Trophoblast cell (in vitro differentiated cells and primary cell): ENCODE measurements around the gene CLEC20A.

ENCODE experiments used
- DNase-seq, 2 donors: peaks; one replicate each; pipeline ENCODE4 v3.0.0-alpha.2; 2016
- H2AFZ ChIP-seq: 2 replicates; pipeline ENCODE4 v1.6.1; 2013; ENCODE audit warnings: low read length, moderate library complexity, mild to moderate bottlenecking; ENCODE audit not compliant: insufficient read depth, poor library complexity
- H2AK5ac ChIP-seq: 2 replicates; pipeline ENCODE4 v1.6.1; 2013; ENCODE audit warnings: mild to moderate bottlenecking, low read length
- H2BK120ac ChIP-seq: 2 replicates; pipeline ENCODE4 v1.6.1; 2013; ENCODE audit warnings: low read length, mild to moderate bottlenecking, moderate library complexity; ENCODE audit not compliant: insufficient read depth, poor library complexity
- H2BK12ac ChIP-seq: 2 replicates; pipeline ENCODE4 v1.6.1; 2013; ENCODE audit warnings: mild to moderate bottlenecking, low read length, moderate library complexity
- H2BK5ac ChIP-seq: 2 replicates; pipeline ENCODE4 v1.6.1; 2013; ENCODE audit warnings: low read length, low read depth, moderate library complexity, mild to moderate bottlenecking; ENCODE audit not compliant: poor library complexity
- H3K14ac ChIP-seq: 2 replicates; pipeline ENCODE4 v1.6.1; 2013; ENCODE audit warnings: mild to moderate bottlenecking, low read length
- H3K18ac ChIP-seq: 2 replicates; pipeline ENCODE4 v1.6.1; 2013; ENCODE audit warnings: mild to moderate bottlenecking, low read length
- H3K23ac ChIP-seq: 2 replicates; pipeline ENCODE4 v1.6.1; 2013; ENCODE audit warnings: low read length
- H3K27ac ChIP-seq: 2 replicates; pipeline ENCODE4 v1.5.1; 2013; ENCODE audit warnings: low read depth, mild to moderate bottlenecking, inconsistent platforms, low read length, moderate library complexity
- H3K27me3 ChIP-seq: 2 replicates; pipeline ENCODE4 v1.6.1; 2013; ENCODE audit warnings: inconsistent platforms, mild to moderate bottlenecking, low read length, moderate library complexity; ENCODE audit not compliant: insufficient read depth
- H3K36me3 ChIP-seq, 2 experiments: 1 replicate in 1 of 2; 2 replicates in 1 of 2; pipeline ENCODE4 v1.6.1; 2013; ENCODE audit warnings: low read length in 2 of 2, mild to moderate bottlenecking in 2 of 2, moderate library complexity in 1 of 2; ENCODE audit not compliant: insufficient read depth in 2 of 2, control insufficient read depth in 1 of 2
- H3K4ac ChIP-seq: 2 replicates; pipeline ENCODE4 v1.6.1; 2013; ENCODE audit warnings: low read depth, mild to moderate bottlenecking, low read length, moderate library complexity
- H3K4me1 ChIP-seq, 2 experiments: 1 replicate in 1 of 2; 2 replicates in 1 of 2; pipeline ENCODE4 v1.6.1; 2013; ENCODE audit warnings: low read length in 2 of 2, mild to moderate bottlenecking in 2 of 2, moderate library complexity in 1 of 2; ENCODE audit not compliant: insufficient read depth in 2 of 2, control insufficient read depth in 1 of 2
- H3K4me2 ChIP-seq: 2 replicates; pipeline ENCODE4 v1.6.1; 2013; ENCODE audit warnings: inconsistent platforms, mild to moderate bottlenecking, low read length, moderate library complexity
- H3K4me3 ChIP-seq: 2 replicates; pipeline ENCODE4 v1.5.1; 2013; ENCODE audit warnings: mild to moderate bottlenecking, low read depth, low read length, inconsistent platforms
- H3K79me1 ChIP-seq: one replicate; pipeline ENCODE4 v1.6.1; 2013; ENCODE audit warnings: low read length
- H3K79me2 ChIP-seq: 2 replicates; pipeline ENCODE4 v1.6.1; 2013; ENCODE audit warnings: low read length, mild to moderate bottlenecking; ENCODE audit not compliant: control insufficient read depth, insufficient read depth, poor library complexity
- H3K9ac ChIP-seq: 2 replicates; pipeline ENCODE4 v1.6.1; 2013; ENCODE audit warnings: mild to moderate bottlenecking, low read length
- H3K9me3 ChIP-seq: 2 replicates; pipeline ENCODE4 v1.6.1; 2013; ENCODE audit warnings: low read depth, mild to moderate bottlenecking, control low read depth, inconsistent platforms, low read length; ENCODE audit not compliant: insufficient read depth
- H4K12ac ChIP-seq: 2 replicates; pipeline ENCODE4 v1.6.1; 2013; ENCODE audit warnings: low read depth, mild to moderate bottlenecking, low read length, moderate library complexity
- H4K8ac ChIP-seq: 2 replicates; pipeline ENCODE4 v1.6.1; 2013; ENCODE audit warnings: low read depth, mild to moderate bottlenecking, low read length, moderate library complexity
- H4K91ac ChIP-seq: one replicate; pipeline ENCODE4 v1.6.1; 2013; ENCODE audit warnings: low read depth, mild to moderate bottlenecking, low read length, moderate library complexity
- WGBS: extraction: QIAGEN DNeasy Blood & Tissue Kit; methylation state at CpG from one replicate; pipeline ENCODE4 v1.1.7; 2013; ENCODE audit warnings: missing lambda C conversion rate; ENCODE audit not compliant: insufficient read length, insufficient coverage; ENCODE audit errors: extremely low coverage; 5-methylcytosine and 5-hydroxymethylcytosine counted together

The CLEC20A gene

GRCh38 chr1:178472531-178472930 lies 24.2 kb downstream of the CLEC20A start:
- Histone ChIP-seq H3K4me3 (no peak overlapping the region), H3K4me1 (peaks cover 0 to 2% of the 10 kb centered on the region in 2 experiments), H2BK12ac (no peak overlapping the region), H4K91ac (no peak overlapping the region), H3K4me2 (no peak overlapping the region), H3K18ac (no peak overlapping the region), H3K27ac (no peak overlapping the region), H3K79me1 (no peaks in the 10 kb centered on the region), H3K14ac (no peak overlapping the region), H3K23ac (no peak overlapping the region), H2BK120ac (no peak overlapping the region), H4K12ac (no peak overlapping the region), H3K79me2 (no peaks in the 10 kb centered on the region), H2BK5ac (no peak overlapping the region), H3K9me3 (no peaks in the 10 kb centered on the region), H4K8ac (no peak overlapping the region), H2AFZ (no peak overlapping the region), H2AK5ac (no peak overlapping the region), H3K9ac (no peak overlapping the region), H3K27me3 (no peaks in the 10 kb centered on the region), H3K36me3 (peaks cover 5 to 19% of the 10 kb centered on the region in 2 experiments), H3K4ac (no peak overlapping the region)
- no peak for DNase-seq

- Histone ChIP-seq H3K79me1 (no peaks in the 10 kb centered on the region), H3K14ac (no peak overlapping the region)
Observed at GRCh38 chr1:178470411-178470960, 26.3 kb downstream of the CLEC20A start.

GRCh38 chr1:178467837-178468236 lies 28.9 kb downstream of the CLEC20A start:
- H2BK12ac ChIP-seq: no peak overlapping the region

More at GRCh38 chr1:178470411-178470960, 26.3 kb downstream of the CLEC20A start:
- no peak overlapping the region for H3K4me2 ChIP-seq
- H4K91ac ChIP-seq: no peak overlapping the region
- no peak overlapping the region for H4K12ac ChIP-seq
- H3K27me3 ChIP-seq: no peaks in the 10 kb centered on the region
- H3K23ac ChIP-seq: no peak overlapping the region
- no peak overlapping the region for H2BK120ac ChIP-seq
- no peak overlapping the region for H3K9ac ChIP-seq
- no peak overlapping the region for H3K4me3 ChIP-seq
- H3K9me3 ChIP-seq: no peaks in the 10 kb centered on the region
- H3K27ac ChIP-seq: no peak overlapping the region
- no peak overlapping the region for H2BK5ac ChIP-seq
- WGBS: no CpG with 5 or more reads among the region's 5 CpGs
- H2BK12ac ChIP-seq: no peak overlapping the region
- no peak overlapping the region for H4K8ac ChIP-seq
- no peak overlapping the region for H3K18ac ChIP-seq
- no peak overlapping the region for H2AK5ac ChIP-seq
- no peak overlapping the region for H3K4ac ChIP-seq
- H2AFZ ChIP-seq: no peak overlapping the region
- peak; percentile 55 to 69 for DNase-seq
- peaks cover 9 to 23% of the 10 kb centered on the region in 2 experiments for H3K36me3 ChIP-seq
- peaks cover 0 to 2% of the 10 kb centered on the region in 2 experiments for H3K4me1 ChIP-seq
- H3K79me2 ChIP-seq: no peaks in the 10 kb centered on the region

GRCh38 chr1:178465011-178465410 lies 31.8 kb downstream of the CLEC20A start:
- Histone ChIP-seq H3K9ac (no peak overlapping the region), H2AFZ (no peak overlapping the region), H3K4ac (no peak overlapping the region), H3K4me2 (no peak overlapping the region), H3K79me1 (no peaks in the 10 kb centered on the region), H4K12ac (no peak overlapping the region), H3K18ac (no peak overlapping the region), H2BK5ac (no peak overlapping the region), H2AK5ac (no peak overlapping the region), H4K8ac (no peak overlapping the region), H3K4me1 (peaks cover 2% of the 10 kb centered on the region in 2 experiments), H3K36me3 (peaks cover 8 to 13% of the 10 kb centered on the region in 2 experiments), H3K23ac (no peak overlapping the region), H3K4me3 (no peak overlapping the region), H3K9me3 (no peaks in the 10 kb centered on the region), H2BK12ac (no peak overlapping the region), H4K91ac (no peak overlapping the region), H3K27me3 (no peaks in the 10 kb centered on the region), H3K79me2 (no peaks in the 10 kb centered on the region), H3K14ac (no peak overlapping the region), H2BK120ac (no peak overlapping the region), H3K27ac (no peak overlapping the region)
- DNase-seq: peak in 1 of 2 donors; percentile 8

More at GRCh38 chr1:178467837-178468236, 28.9 kb downstream of the CLEC20A start:
- Histone ChIP-seq H3K27me3 (no peaks in the 10 kb centered on the region), H3K23ac (no peak overlapping the region), H3K4me3 (no peak overlapping the region), H2AK5ac (no peak overlapping the region), H4K12ac (no peak overlapping the region), H3K79me1 (no peaks in the 10 kb centered on the region), H3K18ac (no peak overlapping the region), H3K27ac (no peak overlapping the region), H3K4ac (no peak overlapping the region), H3K9ac (no peak overlapping the region), H2BK5ac (no peak overlapping the region), H3K4me2 (no peak overlapping the region), H2BK120ac (no peak overlapping the region), H3K79me2 (no peaks in the 10 kb centered on the region), H3K4me1 (peaks cover 2% of the 10 kb centered on the region in 2 experiments), H3K14ac (no peak overlapping the region), H2AFZ (no peak overlapping the region), H3K36me3 (peaks cover 8 to 20% of the 10 kb centered on the region in 2 experiments), H4K91ac (no peak overlapping the region), H4K8ac (no peak overlapping the region), H3K9me3 (no peaks in the 10 kb centered on the region)
- no peak for DNase-seq
